Mesenchymal stem cell (in vitro differentiated cells and primary cell): Measurements from ENCODE around the gene KCNQ5.

Experiments
- DNase-seq: peaks from one replicate; pipeline ENCODE4 v3.0.0-alpha.2; 2013
- H2AFZ ChIP-seq: one replicate; pipeline ENCODE4 v1.6.1; 2013; ENCODE audit warnings: low read depth, mild to moderate bottlenecking, control low read depth, inconsistent platforms, low read length, moderate library complexity
- H2AK5ac ChIP-seq: 2 replicates; pipeline ENCODE4 v1.6.1; 2013; ENCODE audit warnings: low read length, moderate library complexity, mild to moderate bottlenecking, inconsistent platforms; ENCODE audit not compliant: severe bottlenecking
- H2BK120ac ChIP-seq: one replicate; pipeline ENCODE4 v1.6.1; 2013; ENCODE audit warnings: low read depth, mild to moderate bottlenecking, inconsistent platforms, low read length, moderate library complexity
- H2BK12ac ChIP-seq, 2 experiments: one replicate each; pipeline ENCODE4 v1.6.1; 2013; ENCODE audit warnings: inconsistent platforms in 2 of 2, low read length in 2 of 2, mild to moderate bottlenecking in 2 of 2, moderate library complexity in 2 of 2, control low read depth in 1 of 2
- H2BK15ac ChIP-seq: one replicate; pipeline ENCODE4 v1.6.1; 2013; ENCODE audit warnings: mild to moderate bottlenecking, low read depth, inconsistent platforms; ENCODE audit not compliant: poor library complexity, severe bottlenecking
- H2BK5ac ChIP-seq: 2 replicates; pipeline ENCODE4 v1.6.1; 2013; ENCODE audit warnings: low read depth, mild to moderate bottlenecking, low read length, control low read depth, inconsistent platforms; ENCODE audit not compliant: poor library complexity, severe bottlenecking
- H3K14ac ChIP-seq, 2 experiments: one replicate each; pipeline ENCODE4 v1.6.1; 2013; ENCODE audit warnings: inconsistent platforms in 2 of 2, low read length in 2 of 2, control low read depth in 1 of 2, mild to moderate bottlenecking in 1 of 2, moderate library complexity in 1 of 2
- H3K18ac ChIP-seq, 2 experiments: one replicate each; pipeline ENCODE4 v1.6.1; 2013; ENCODE audit warnings: inconsistent platforms in 2 of 2, low read length in 2 of 2, control low read depth in 1 of 2, low read depth in 1 of 2, mild to moderate bottlenecking in 1 of 2
- H3K23ac ChIP-seq, 2 experiments: one replicate each; pipeline ENCODE4 v1.6.1; 2013; ENCODE audit warnings: inconsistent platforms in 2 of 2, low read length in 2 of 2, mild to moderate bottlenecking in 2 of 2, moderate library complexity in 2 of 2, control low read depth in 1 of 2
- H3K27ac ChIP-seq: 2 replicates; pipeline ENCODE4 v1.5.1; 2013; ENCODE audit warnings: mild to moderate bottlenecking, moderate library complexity, low read length, control low read depth, inconsistent platforms; ENCODE audit not compliant: poor library complexity, severe bottlenecking
- H3K27me3 ChIP-seq, 2 experiments: 2 replicates each; pipeline versions ENCODE4 v1.6.1 to v1.7.0; 2013; ENCODE audit warnings: low read length in 2 of 2, mild to moderate bottlenecking in 2 of 2, moderate library complexity in 2 of 2, control low read depth in 1 of 2, inconsistent platforms in 1 of 2; ENCODE audit not compliant: control insufficient read depth in 1 of 2, insufficient read depth in 1 of 2
- H3K36me3 ChIP-seq, 2 experiments: 2 replicates each; pipeline versions ENCODE4 v1.6.1 to v1.7.0; 2013; ENCODE audit warnings: low read length in 2 of 2, control low read depth in 1 of 2, inconsistent platforms in 1 of 2, low read depth in 1 of 2, mild to moderate bottlenecking in 1 of 2; ENCODE audit not compliant: insufficient read depth in 2 of 2, control insufficient read depth in 1 of 2
- H3K4ac ChIP-seq, 2 experiments: one replicate each; pipeline ENCODE4 v1.6.1; 2013; ENCODE audit warnings: inconsistent platforms in 2 of 2, low read length in 2 of 2, mild to moderate bottlenecking in 2 of 2, moderate library complexity in 2 of 2, control low read depth in 1 of 2, low read depth in 1 of 2
- H3K4me1 ChIP-seq: 2 replicates; pipeline ENCODE4 v1.6.1; 2013; ENCODE audit warnings: low read depth, low read length, control low read depth; ENCODE audit not compliant: control insufficient read depth, insufficient read depth
- H3K4me2 ChIP-seq: 2 replicates; pipeline ENCODE4 v1.6.1; 2013; ENCODE audit warnings: low read length, mild to moderate bottlenecking, inconsistent platforms; ENCODE audit not compliant: poor library complexity, severe bottlenecking
- H3K4me3 ChIP-seq, 2 experiments: 2 replicates each; pipeline versions ENCODE4 v1.5.1 to v1.7.0; 2013; ENCODE audit warnings: low read length in 2 of 2, mild to moderate bottlenecking in 2 of 2, control low read depth in 1 of 2, low read depth in 1 of 2; ENCODE audit not compliant: insufficient read depth in 1 of 2
- H3K79me1 ChIP-seq: replicated peaks from 2 replicates; pipeline ENCODE4 v1.6.1; 2013; ENCODE audit warnings: mild to moderate bottlenecking, control low read depth, low read length, inconsistent platforms; ENCODE audit not compliant: poor library complexity, severe bottlenecking
- H3K9ac ChIP-seq: 2 replicates; pipeline ENCODE4 v1.7.0; 2013; ENCODE audit warnings: mild to moderate bottlenecking, low read length, moderate library complexity
- H3K9me3 ChIP-seq: 2 replicates; pipeline ENCODE4 v1.7.0; 2013; ENCODE audit warnings: mild to moderate bottlenecking, low read length; ENCODE audit not compliant: control insufficient read depth
- H4K8ac ChIP-seq: one replicate; pipeline ENCODE4 v1.6.1; 2013; ENCODE audit warnings: inconsistent platforms, mild to moderate bottlenecking, low read length, moderate library complexity
- H4K91ac ChIP-seq: one replicate; pipeline ENCODE4 v1.6.1; 2013; ENCODE audit warnings: mild to moderate bottlenecking, low read length, inconsistent platforms
- WGBS: methylation state at CpG from one replicate; pipeline ENCODE4 v1.1.7; 2013; ENCODE audit warnings: mixed read lengths; 5-methylcytosine and 5-hydroxymethylcytosine counted together

Gene KCNQ5

DNA sequence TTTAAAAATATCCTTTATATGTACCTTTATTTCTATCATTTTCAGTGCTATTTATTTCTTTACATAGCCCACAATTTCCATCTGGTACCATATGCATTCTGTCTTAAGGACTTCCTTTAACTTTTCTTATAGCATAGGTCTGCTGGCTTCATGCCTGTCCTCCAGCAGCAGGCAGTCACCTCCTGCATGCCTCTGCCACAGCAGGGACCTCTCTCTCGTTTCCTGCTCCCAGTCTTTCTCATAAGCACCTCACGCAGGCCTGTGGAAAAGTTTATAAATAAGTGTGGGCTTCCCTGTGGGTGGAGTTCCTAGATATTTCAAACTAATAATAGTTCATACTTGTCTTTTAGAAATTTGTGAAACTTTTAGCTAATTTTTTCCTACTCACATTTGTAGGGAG lies 133.9 kb downstream of the KCNQ5 start:
- Histone ChIP-seq H2BK120ac (no peak overlapping the region), H4K8ac (no peak overlapping the region), H3K14ac (no peak overlapping the region), H2AFZ (no peak overlapping the region), H3K23ac (no peak overlapping the region), H2BK5ac (no peak overlapping the region), H4K91ac (no peak overlapping the region), H3K4me3 (no peak overlapping the region), H3K4ac (no peak overlapping the region), H3K18ac (no peak overlapping the region), H3K36me3 (no peaks in the 10 kb centered on the region), H3K4me2 (no peak overlapping the region), H2BK12ac (no peak overlapping the region), H3K4me1 (peaks cover 1% of the 10 kb centered on the region), H3K27me3 (no peaks in the 10 kb centered on the region), H2BK15ac (no peak overlapping the region), H3K9me3 (no peaks in the 10 kb centered on the region), H3K9ac (no peak overlapping the region), H3K27ac (no peak overlapping the region), H3K79me1 (no peaks in the 10 kb centered on the region), H2AK5ac (no peak overlapping the region)
- no CpG with 5 or more reads among the region's 2 CpGs for WGBS
- DNase-seq: no peak

DNA sequence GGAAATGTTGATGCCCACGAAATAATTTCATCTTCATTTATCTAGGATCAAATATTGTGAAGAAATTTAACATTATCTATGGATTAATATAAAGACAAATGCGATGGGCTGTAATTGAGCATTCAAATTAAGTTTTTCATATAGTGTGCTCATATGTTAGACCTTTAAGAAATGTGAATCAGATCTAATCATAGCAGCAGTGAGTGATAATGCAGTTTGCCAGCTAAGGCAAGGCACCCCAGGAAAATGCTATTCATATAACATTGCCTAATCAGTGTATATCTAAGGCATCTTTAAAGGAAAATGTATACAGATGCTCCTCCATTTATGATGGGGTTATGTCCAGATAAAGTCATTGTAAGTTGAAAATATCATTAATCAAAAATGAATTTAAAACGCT lies 135.2 kb downstream of the KCNQ5 start:
- H3K9ac ChIP-seq: no peak overlapping the region
- no peak overlapping the region for H2BK5ac ChIP-seq
- H2BK120ac ChIP-seq: no peak overlapping the region
- H3K36me3 ChIP-seq: no peaks in the 10 kb centered on the region
- no peak overlapping the region for H4K8ac ChIP-seq
- peaks cover 1% of the 10 kb centered on the region for H3K4me1 ChIP-seq
- H3K4me2 ChIP-seq: no peak overlapping the region
- no peak overlapping the region for H3K23ac ChIP-seq
- H2AK5ac ChIP-seq: no peak overlapping the region
- no peaks in the 10 kb centered on the region for H3K9me3 ChIP-seq
- no peak overlapping the region for H2BK12ac ChIP-seq
- no peak overlapping the region for H3K4me3 ChIP-seq
- H3K18ac ChIP-seq: no peak overlapping the region
- no CpG with 5 or more reads among the region's 3 CpGs for WGBS
- DNase-seq: no peak
- no peaks in the 10 kb centered on the region for H3K27me3 ChIP-seq
- no peak overlapping the region for H3K14ac ChIP-seq
- H3K27ac ChIP-seq: no peak overlapping the region
- no peak overlapping the region for H3K4ac ChIP-seq
- no peak overlapping the region for H4K91ac ChIP-seq
- H2BK15ac ChIP-seq: no peak overlapping the region
- H2AFZ ChIP-seq: no peak overlapping the region
- no peaks in the 10 kb centered on the region for H3K79me1 ChIP-seq

DNA sequence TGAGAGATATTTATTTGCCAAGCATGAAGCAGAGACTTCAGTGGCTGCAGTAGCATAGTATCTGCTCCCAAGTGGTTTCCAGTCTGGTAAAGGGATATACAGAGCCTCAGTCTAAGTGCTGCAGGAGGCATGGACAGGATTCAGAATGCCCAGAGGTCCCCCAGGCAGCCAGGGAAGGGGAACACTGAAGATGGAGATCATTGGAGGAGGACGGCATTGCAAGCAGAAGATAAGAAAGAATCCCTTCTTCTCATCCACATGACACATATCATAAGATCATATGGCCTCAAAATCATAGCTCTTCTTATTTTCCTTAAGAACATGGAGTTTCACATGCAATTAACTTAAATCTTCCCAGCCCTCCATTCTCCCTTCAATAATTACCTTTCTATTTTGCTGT lies 136.1 kb downstream of the KCNQ5 start:
- Histone ChIP-seq H3K4me1 (peaks cover 1% of the 10 kb centered on the region), H3K14ac (no peak overlapping the region), H4K91ac (no peak overlapping the region), H3K4ac (no peak overlapping the region), H3K23ac (no peak overlapping the region), H3K18ac (no peak overlapping the region), H3K27ac (no peak overlapping the region), H2BK15ac (no peak overlapping the region), H3K4me3 (no peak overlapping the region), H3K9me3 (no peaks in the 10 kb centered on the region), H3K79me1 (no peaks in the 10 kb centered on the region), H2BK12ac (no peak overlapping the region), H3K9ac (no peak overlapping the region), H2AFZ (no peak overlapping the region), H3K36me3 (no peaks in the 10 kb centered on the region), H3K4me2 (no peak overlapping the region), H2BK5ac (no peak overlapping the region), H4K8ac (no peak overlapping the region), H2BK120ac (no peak overlapping the region), H3K27me3 (no peaks in the 10 kb centered on the region), H2AK5ac (no peak overlapping the region)
- 100% methylated on average over 1 of the region's 1 CpG for WGBS
- no peak for DNase-seq

DNA sequence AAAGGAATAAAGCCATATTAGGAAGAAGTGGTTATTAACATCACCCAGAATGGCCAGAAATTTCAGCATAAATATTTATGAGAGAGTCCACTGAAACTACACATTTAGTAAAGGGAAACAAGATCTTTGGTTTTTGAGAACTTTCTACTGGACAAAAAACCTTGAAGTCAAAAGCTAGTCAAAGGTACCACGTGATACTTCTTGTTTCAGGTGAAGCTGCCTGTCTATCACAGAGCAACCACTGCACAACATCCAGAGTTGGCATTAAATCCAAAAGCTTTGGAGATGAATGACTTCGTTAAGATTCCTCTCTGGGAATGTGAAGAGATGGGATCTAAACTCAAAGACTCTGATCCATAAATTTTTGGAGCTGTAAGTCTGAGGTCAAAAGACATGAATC lies 137.0 kb downstream of the KCNQ5 start:
- Histone ChIP-seq H2BK12ac (no peak overlapping the region), H3K27me3 (no peaks in the 10 kb centered on the region), H2BK120ac (no peak overlapping the region), H3K9ac (no peak overlapping the region), H2AFZ (no peak overlapping the region), H2BK5ac (no peak overlapping the region), H3K36me3 (no peaks in the 10 kb centered on the region), H2AK5ac (no peak overlapping the region), H2BK15ac (no peak overlapping the region), H3K9me3 (no peaks in the 10 kb centered on the region), H3K79me1 (no peaks in the 10 kb centered on the region), H4K8ac (no peak overlapping the region), H3K18ac (no peak overlapping the region), H3K4me1 (peaks cover 1% of the 10 kb centered on the region), H3K4me3 (no peak overlapping the region), H3K27ac (no peak overlapping the region), H3K14ac (no peak overlapping the region), H3K4me2 (no peak overlapping the region), H3K4ac (no peak overlapping the region), H3K23ac (no peak overlapping the region), H4K91ac (no peak overlapping the region)
- 83% methylated on average over 1 of the region's 2 CpGs for whole genome bisulfite sequencing
- no peak for DNase-seq
